ENCODE data around the gene TRHDE.

DNA sequence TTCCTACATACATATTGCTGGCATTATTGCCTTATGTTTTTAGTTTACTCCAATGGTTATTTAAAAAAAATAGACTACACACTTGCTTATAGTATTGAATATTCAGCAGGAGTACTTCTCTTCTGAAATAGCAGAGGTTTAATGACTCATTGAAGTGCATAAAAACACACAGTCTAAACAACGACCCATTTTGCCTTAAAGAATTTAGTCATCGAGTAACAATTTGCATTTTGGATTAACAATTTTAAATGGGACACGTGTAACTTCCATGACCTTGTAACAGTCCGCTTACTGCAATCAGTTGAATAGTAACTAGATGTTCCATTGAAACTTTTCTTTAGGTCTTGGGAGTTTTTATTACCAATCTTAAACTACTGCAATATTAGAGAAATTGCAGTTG lies 9.0 kb downstream of the TRHDE start:
- TF ChIP-seq ZNF239 (tag by site-specific recombination; IDR thresholded peaks at IDR 0.05) (no peak), GLIS1 (tag by site-specific recombination; IDR thresholded peaks at IDR 0.05) (no peak), KLF1 (tag by site-specific recombination; IDR thresholded peaks at IDR 0.05) (no peak)
- TF ChIP-seq, protein P1, sequence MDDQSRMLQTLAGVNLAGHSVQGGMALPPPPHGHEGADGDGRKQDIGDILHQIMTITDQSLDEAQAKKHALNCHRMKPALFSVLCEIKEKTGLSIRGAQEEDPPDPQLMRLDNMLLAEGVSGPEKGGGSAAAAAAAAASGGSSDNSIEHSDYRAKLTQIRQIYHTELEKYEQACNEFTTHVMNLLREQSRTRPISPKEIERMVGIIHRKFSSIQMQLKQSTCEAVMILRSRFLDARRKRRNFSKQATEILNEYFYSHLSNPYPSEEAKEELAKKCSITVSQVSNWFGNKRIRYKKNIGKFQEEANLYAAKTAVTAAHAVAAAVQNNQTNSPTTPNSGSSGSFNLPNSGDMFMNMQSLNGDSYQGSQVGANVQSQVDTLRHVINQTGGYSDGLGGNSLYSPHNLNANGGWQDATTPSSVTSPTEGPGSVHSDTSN (CRISPR knock-in tag; IDR thresholded peaks at IDR 0.05), result no peak
- TF ChIP-seq, protein P2, sequence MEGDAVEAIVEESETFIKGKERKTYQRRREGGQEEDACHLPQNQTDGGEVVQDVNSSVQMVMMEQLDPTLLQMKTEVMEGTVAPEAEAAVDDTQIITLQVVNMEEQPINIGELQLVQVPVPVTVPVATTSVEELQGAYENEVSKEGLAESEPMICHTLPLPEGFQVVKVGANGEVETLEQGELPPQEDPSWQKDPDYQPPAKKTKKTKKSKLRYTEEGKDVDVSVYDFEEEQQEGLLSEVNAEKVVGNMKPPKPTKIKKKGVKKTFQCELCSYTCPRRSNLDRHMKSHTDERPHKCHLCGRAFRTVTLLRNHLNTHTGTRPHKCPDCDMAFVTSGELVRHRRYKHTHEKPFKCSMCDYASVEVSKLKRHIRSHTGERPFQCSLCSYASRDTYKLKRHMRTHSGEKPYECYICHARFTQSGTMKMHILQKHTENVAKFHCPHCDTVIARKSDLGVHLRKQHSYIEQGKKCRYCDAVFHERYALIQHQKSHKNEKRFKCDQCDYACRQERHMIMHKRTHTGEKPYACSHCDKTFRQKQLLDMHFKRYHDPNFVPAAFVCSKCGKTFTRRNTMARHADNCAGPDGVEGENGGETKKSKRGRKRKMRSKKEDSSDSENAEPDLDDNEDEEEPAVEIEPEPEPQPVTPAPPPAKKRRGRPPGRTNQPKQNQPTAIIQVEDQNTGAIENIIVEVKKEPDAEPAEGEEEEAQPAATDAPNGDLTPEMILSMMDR (tag by site-specific recombination; IDR thresholded peaks at IDR 0.05), result no peak
- TF ChIP-seq, protein P3, sequence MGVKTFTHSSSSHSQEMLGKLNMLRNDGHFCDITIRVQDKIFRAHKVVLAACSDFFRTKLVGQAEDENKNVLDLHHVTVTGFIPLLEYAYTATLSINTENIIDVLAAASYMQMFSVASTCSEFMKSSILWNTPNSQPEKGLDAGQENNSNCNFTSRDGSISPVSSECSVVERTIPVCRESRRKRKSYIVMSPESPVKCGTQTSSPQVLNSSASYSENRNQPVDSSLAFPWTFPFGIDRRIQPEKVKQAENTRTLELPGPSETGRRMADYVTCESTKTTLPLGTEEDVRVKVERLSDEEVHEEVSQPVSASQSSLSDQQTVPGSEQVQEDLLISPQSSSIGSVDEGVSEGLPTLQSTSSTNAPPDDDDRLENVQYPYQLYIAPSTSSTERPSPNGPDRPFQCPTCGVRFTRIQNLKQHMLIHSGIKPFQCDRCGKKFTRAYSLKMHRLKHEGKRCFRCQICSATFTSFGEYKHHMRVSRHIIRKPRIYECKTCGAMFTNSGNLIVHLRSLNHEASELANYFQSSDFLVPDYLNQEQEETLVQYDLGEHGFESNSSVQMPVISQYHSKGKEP (tag by site-specific recombination; IDR thresholded peaks at IDR 0.05), result no peak
- TF ChIP-seq, protein P4, sequence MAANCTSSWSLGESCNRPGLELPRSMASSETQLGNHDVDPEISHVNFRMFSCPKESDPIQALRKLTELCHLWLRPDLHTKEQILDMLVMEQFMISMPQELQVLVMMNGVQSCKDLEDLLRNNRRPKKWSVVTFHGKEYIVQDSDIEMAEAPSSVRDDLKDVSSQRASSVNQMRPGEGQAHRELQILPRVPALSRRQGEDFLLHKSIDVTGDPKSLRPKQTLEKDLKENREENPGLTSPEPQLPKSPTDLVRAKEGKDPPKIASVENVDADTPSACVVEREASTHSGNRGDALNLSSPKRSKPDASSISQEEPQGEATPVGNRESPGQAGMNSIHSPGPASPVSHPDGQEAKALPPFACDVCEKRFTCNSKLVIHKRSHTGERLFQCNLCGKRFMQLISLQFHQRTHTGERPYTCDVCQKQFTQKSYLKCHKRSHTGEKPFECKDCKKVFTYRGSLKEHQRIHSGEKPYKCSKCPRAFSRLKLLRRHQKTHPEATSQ (tag by site-specific recombination; IDR thresholded peaks at IDR 0.05), result no peak
